Ovary (tissue), 3 donors: Measurements from ENCODE around the gene SMIM8.

Source experiments
- CTCF ChIP-seq, 3 donors: fragments of 450-650 bp in 2 of 3; fragments of 200-600 bp in 1 of 3; IDR thresholded peaks; one replicate each; pipeline versions ENCODE4 v1.5.1 to v1.8.0; 2016 to 2022; ENCODE audit warnings: antibody characterized with exemption in 3 of 3, mild to moderate bottlenecking in 1 of 3
- EP300 ChIP-seq: sonication (generic); formaldehyde crosslinking; IDR thresholded peaks from one replicate; pipeline ENCODE4 v1.6.1; 2017; ENCODE audit warnings: antibody characterized with exemption
- POLR2A ChIP-seq: fragments of 450-650 bp; IDR thresholded peaks from one replicate; pipeline ENCODE4 v1.6.1; 2017; ENCODE audit warnings: antibody characterized with exemption, mild to moderate bottlenecking, moderate library complexity
- donor health status: DM: no; HTN: no; CAD: no.

- TF ChIP-seq EP300 (no peak), CTCF (IDR thresholded peaks at IDR 0.05) (no peak), POLR2A (no peak)
Measured at GRCh38 chr6:87279196-87279595, 43.2 kb upstream of the SMIM8 start.
